HL-60 (cell line): ENCODE measurements around the gene NRXN3.

ENCODE experiments used
- DNase-seq, 2 experiments: peaks; one replicate each; pipeline ENCODE4 v3.0.0-alpha.2; 2010 to 2020; ENCODE audit warnings: low read depth in 1 of 2, low spot score in 1 of 2
- H3K27ac ChIP-seq: fragments of 250-450 bp; sonication (Bioruptor Pico); replicated peaks from 2 replicates; pipeline ENCODE4 v1.5.1; 2020; ENCODE audit warnings: mild to moderate bottlenecking, moderate library complexity
- H3K27me3 ChIP-seq: fragments of 250-450 bp; sonication (Bioruptor Pico); 2 replicates; pipeline ENCODE4 v1.5.1; 2021; ENCODE audit warnings: mild to moderate bottlenecking, moderate library complexity; ENCODE audit not compliant: insufficient read depth, poor library complexity, severe bottlenecking
- H3K4me3 ChIP-seq: replicated peaks from 2 replicates; pipeline ENCODE4 v1.5.1; 2011; ENCODE audit warnings: mild to moderate bottlenecking, control low read depth, low read length; ENCODE audit not compliant: insufficient read depth
- CTCF ChIP-seq: IDR thresholded peaks from one replicate; pipeline ENCODE4 v1.5.1; 2011; ENCODE audit warnings: low read length, control low read depth, inconsistent platforms; ENCODE audit not compliant: insufficient read depth
- GABPA ChIP-seq: IDR thresholded peaks from 2 replicates; pipeline ENCODE4 v1.6.1; 2012; ENCODE audit warnings: low read depth
- POLR2AphosphoS5 ChIP-seq: IDR thresholded peaks from 2 replicates; pipeline ENCODE4 v1.6.1; 2012; ENCODE audit warnings: low read depth
- REST ChIP-seq: IDR thresholded peaks from 2 replicates; pipeline ENCODE4 v1.6.1; 2012; ENCODE audit warnings: low read depth; ENCODE audit not compliant: insufficient replicate concordance
- SPI1 ChIP-seq: IDR thresholded peaks from 2 replicates; pipeline ENCODE4 v1.6.1; 2012; ENCODE audit warnings: low read depth, mild to moderate bottlenecking, borderline replicate concordance

The NRXN3 gene

GRCh38 chr14:78752518-78753188 is 582.5 kb downstream of the NRXN3 start:
- TF ChIP-seq REST (no peak), CTCF (no peak), GABPA (no peak)
- no peak for DNase-seq
- no peaks in the 10 kb centered on the region for H3K27me3 ChIP-seq
- no peak overlapping the region for H3K4me3 ChIP-seq
- no peak overlapping the region for H3K27ac ChIP-seq

GRCh38 chr14:78754059-78754458 is 583.9 kb downstream of the NRXN3 start:
- TF ChIP-seq REST (no peak), POLR2AphosphoS5 (no peak), GABPA (no peak), SPI1 (no peak)
- DNase-seq, result no peak
- Histone ChIP-seq H3K4me3 (no peak overlapping the region), H3K27ac (no peak overlapping the region), H3K27me3 (no peaks in the 10 kb centered on the region)

- TF ChIP-seq CTCF, result peak; percentile 43
- no peak for TF ChIP-seq GABPA
- no peaks in the 10 kb centered on the region for H3K27me3 ChIP-seq
- DNase-seq, result no peak
- H3K4me3 ChIP-seq, result no peak overlapping the region
- no peak overlapping the region for H3K27ac ChIP-seq
Observed at GRCh38 chr14:78758333-78758732, 588.2 kb downstream of the NRXN3 start.

GRCh38 chr14:78762331-78762730 is 592.2 kb downstream of the NRXN3 start:
- Histone ChIP-seq H3K27me3 (no peaks in the 10 kb centered on the region), H3K27ac (no peak overlapping the region), H3K4me3 (no peak overlapping the region)
- TF ChIP-seq SPI1 (no peak), POLR2AphosphoS5 (no peak), GABPA (no peak), CTCF (no peak), REST (no peak)
- DNase-seq, result no peak
